IMR-90 (cell line): ENCODE data around the gene TANGO6. TPM values are rescaled to one million over a fixed set of nuclear protein-coding genes. Genes with fewer than 3 reads are reported as not detected.

Experiments used
- ATAC-seq: fragments of 200-7000 bp; cut with Tn5 transposase; 2 replicates; pipeline ENCODE4 v1.9.1; 2020; ENCODE audit warnings: low read depth, mild to moderate bottlenecking, moderate library complexity
- BruUV-seq: library from RNA; stranded (reverse); fragments of 400-500 nt; replicated peaks from 2 replicates; lab custom pipeline; 2021; lab: Mats Ljungman, UMichigan
- CTCF ChIA-PET: fragments of 300-600 bp; formaldehyde crosslinking; extraction: SDS; loops from one replicate; lab custom pipeline; 2021; ENCODE audit warnings: antibody characterized with exemption; lab: Yijun Ruan, JAX
- POLR2A ChIA-PET: fragments of 300-600 bp; sonication (Branson Sonifier 250); formaldehyde crosslinking; loops from one replicate; lab custom pipeline; 2022; ENCODE audit warnings: antibody characterized with exemption; ENCODE audit not compliant: unreplicated experiment; lab: Charles Lee
- DNase-seq: peaks from one replicate; pipeline ENCODE4 v3.0.0; 2013
- H2AFZ ChIP-seq: replicated peaks from 2 replicates; pipeline ENCODE3; 2013; ENCODE audit warnings: low read length, mild to moderate bottlenecking; ENCODE audit not compliant: poor library complexity
- H2AK5ac ChIP-seq: 2 replicates; pipeline ENCODE4 v1.6.1; 2013; ENCODE audit warnings: low read depth, low read length, inconsistent platforms
- H2AK9ac ChIP-seq: replicated peaks from 2 replicates; pipeline ENCODE3; 2013; ENCODE audit warnings: mild to moderate bottlenecking, low read depth, low read length, moderate library complexity; ENCODE audit not compliant: poor library complexity
- H2BK120ac ChIP-seq: 2 replicates; pipeline ENCODE4 v1.6.1; 2013; ENCODE audit warnings: low read depth, low read length, inconsistent platforms
- H2BK15ac ChIP-seq: 3 replicates; pipeline ENCODE4 v1.6.1; 2013; ENCODE audit warnings: low read depth, low read length, inconsistent platforms
- H2BK20ac ChIP-seq: 2 replicates; pipeline ENCODE4 v1.6.1; 2013; ENCODE audit warnings: low read depth, mild to moderate bottlenecking, inconsistent platforms, low read length, moderate library complexity
- H2BK5ac ChIP-seq: 2 replicates; pipeline ENCODE4 v1.6.1; 2013; ENCODE audit warnings: mild to moderate bottlenecking, low read depth, low read length, inconsistent platforms; ENCODE audit not compliant: poor library complexity, severe bottlenecking
- H3K14ac ChIP-seq: replicated peaks from 2 replicates; pipeline ENCODE4 v1.6.1; 2013; ENCODE audit warnings: low read depth, low read length, inconsistent platforms
- H3K18ac ChIP-seq: 2 replicates; pipeline ENCODE4 v1.6.1; 2013; ENCODE audit warnings: low read depth, low read length, control low read depth
- H3K23ac ChIP-seq: 2 replicates; pipeline ENCODE4 v1.6.1; 2013; ENCODE audit warnings: low read depth, low read length, inconsistent platforms
- H3K27ac ChIP-seq: 2 replicates; pipeline ENCODE4 v1.5.1; 2013; ENCODE audit warnings: mild to moderate bottlenecking, control low read depth, low read length; ENCODE audit not compliant: insufficient read depth
- H3K27me3 ChIP-seq: 2 replicates; pipeline ENCODE4 v1.6.1; 2013; ENCODE audit warnings: low read length; ENCODE audit not compliant: control insufficient read depth, insufficient read depth
- H3K36me3 ChIP-seq: 2 replicates; pipeline ENCODE4 v1.6.1; 2013; ENCODE audit warnings: low read length, mixed read lengths; ENCODE audit not compliant: control insufficient read depth, insufficient read depth
- H3K4ac ChIP-seq: 2 replicates; pipeline ENCODE4 v1.6.1; 2013; ENCODE audit warnings: low read depth, low read length, inconsistent platforms
- H3K4me1 ChIP-seq: 2 replicates; pipeline ENCODE4 v1.6.1; 2013; ENCODE audit warnings: low read length, mixed read lengths; ENCODE audit not compliant: control insufficient read depth, insufficient read depth
- H3K4me2 ChIP-seq: 2 replicates; pipeline ENCODE4 v1.6.1; 2013; ENCODE audit warnings: low read depth, mild to moderate bottlenecking, control low read depth, low read length, moderate library complexity
- H3K4me3 ChIP-seq: 2 replicates; pipeline ENCODE4 v1.5.1; 2013; ENCODE audit warnings: low read depth, mild to moderate bottlenecking, control low read depth, low read length, moderate library complexity; ENCODE audit not compliant: insufficient read depth
- H3K56ac ChIP-seq: 2 replicates; pipeline ENCODE4 v1.6.1; 2013; ENCODE audit warnings: low read length, inconsistent platforms; ENCODE audit not compliant: insufficient read depth; ENCODE audit errors: extremely low read depth
- H3K79me1 ChIP-seq, 2 experiments: 2 replicates each; pipeline ENCODE4 v1.6.1; 2013; ENCODE audit warnings: low read length in 2 of 2, inconsistent platforms in 1 of 2, low read depth in 1 of 2
- H3K9ac ChIP-seq: 2 replicates; pipeline ENCODE4 v1.6.1; 2013; ENCODE audit warnings: low read depth, low read length, control low read depth
- H3K9me1 ChIP-seq: 2 replicates; pipeline ENCODE4 v1.6.1; 2013; ENCODE audit warnings: low read length, inconsistent platforms; ENCODE audit not compliant: insufficient read depth
- H3K9me3 ChIP-seq: 2 replicates; pipeline ENCODE4 v1.6.1; 2013; ENCODE audit warnings: low read length; ENCODE audit not compliant: control insufficient read depth, insufficient read depth
- H4K20me1 ChIP-seq: 2 replicates; pipeline ENCODE4 v1.6.1; 2013; ENCODE audit warnings: low read length, inconsistent platforms; ENCODE audit not compliant: insufficient read depth
- H4K5ac ChIP-seq: 2 replicates; pipeline ENCODE4 v1.6.1; 2013; ENCODE audit warnings: mild to moderate bottlenecking, low read depth, low read length, control low read depth
- H4K8ac ChIP-seq, 2 experiments: 2 replicates each; pipeline ENCODE4 v1.6.1; 2013; ENCODE audit warnings: low read depth in 2 of 2, low read length in 2 of 2, control low read depth in 1 of 2, inconsistent platforms in 1 of 2
- H4K91ac ChIP-seq: 2 replicates; pipeline ENCODE4 v1.6.1; 2013; ENCODE audit warnings: low read depth, low read length, inconsistent platforms; ENCODE audit not compliant: insufficient read depth
- BHLHE40 ChIP-seq: fragments of 150-350 bp; IDR thresholded peaks from 2 replicates; pipeline ENCODE4 v1.6.1; 2016; ENCODE audit warnings: mild to moderate bottlenecking, low read depth, low read length
- FOS ChIP-seq: fragments of 150-350 bp; IDR thresholded peaks from 2 replicates; pipeline ENCODE4 v1.6.1; 2016; ENCODE audit warnings: low read depth, low read length
- MAFK ChIP-seq: IDR thresholded peaks from 2 replicates; pipeline ENCODE4 v1.6.1; 2012; ENCODE audit warnings: low read depth, low read length, improper control_type of control experiment
- MAZ ChIP-seq: IDR thresholded peaks from 2 replicates; pipeline ENCODE4 v1.6.1; 2012; ENCODE audit warnings: low read depth, mild to moderate bottlenecking, low read length, improper control_type of control experiment, moderate library complexity, borderline replicate concordance
- MXI1 ChIP-seq: IDR thresholded peaks from 2 replicates; pipeline ENCODE4 v1.6.1; 2012; ENCODE audit warnings: low read depth, mild to moderate bottlenecking, low read length, moderate library complexity, borderline replicate concordance
- RFX5 ChIP-seq: IDR thresholded peaks from 2 replicates; pipeline ENCODE4 v1.8.0; 2012; ENCODE audit warnings: low read depth, mild to moderate bottlenecking, low read length, moderate library complexity
- SMC3 ChIP-seq: fragments of 150-350 bp; IDR thresholded peaks from 2 replicates; pipeline ENCODE4 v1.6.1; 2016; ENCODE audit warnings: low read depth, mild to moderate bottlenecking, antibody characterized with exemption, low read length, moderate library complexity
- WGBS, 2 experiments: methylation state at CpG; one replicate each; pipeline versions ENCODE4 v1.1.5 to v1.1.7; 2013; ENCODE audit warnings: missing lambda C conversion rate in 2 of 2; ENCODE audit not compliant: insufficient read length in 1 of 2; ENCODE audit errors: extremely low coverage in 2 of 2; 5-methylcytosine and 5-hydroxymethylcytosine counted together
- dilution Hi-C: fragments of 300-500 bp; cut with HindIII; formaldehyde crosslinking; loops from one replicate; pipeline ENCODE4 v1.14.3; 2018; ENCODE audit warnings: low sequenced_read_pairs; ENCODE audit not compliant: unreplicated experiment
- in situ Hi-C: fragments of 300-500 bp; cut with MboI; formaldehyde crosslinking; loops from 3 replicates; pipeline ENCODE4 v1.14.3; 2019; ENCODE audit warnings: low sequenced_read_pairs, inconsistent platforms, mixed read lengths
- intact Hi-C: fragments of 100-400 bp; cut with micrococcal nuclease; formaldehyde crosslinking; loops from 2 replicates; pipeline ENCODE4 v1.10.0; 2022
- polyA plus RNA-seq, 3 experiments: library from polyadenylated mRNA; depleted of rRNA; stranded (reverse); fragments of >200 nt; gene quantifications; 2 replicates each; pipeline ENCODE4 v1.2.3, GENCODE V29; 2012; ENCODE audit warnings: low replicate concordance in 1 of 3
- total RNA-seq: library from RNA; depleted of rRNA; stranded (reverse); fragments of >200 nt; gene quantifications from 2 replicates; pipeline ENCODE4 v1.2.3, GENCODE V29; 2012
- TF ChIP-seq, protein P1 (sequence below): fragments of 150-350 bp; IDR thresholded peaks from 2 replicates; pipeline ENCODE4 v1.6.1; 2017; ENCODE audit warnings: mild to moderate bottlenecking, antibody characterized with exemption, low read length, low read depth
- TF ChIP-seq, protein P2 (sequence below): conservative IDR thresholded peaks from 2 replicates; pipeline ENCODE4 v1.5.1; 2012; ENCODE audit warnings: mild to moderate bottlenecking, low read depth, low read length, improper control_type of control experiment

Gene TANGO6
- total and polyA plus RNA-seq, 2 of the 4 experiments (the other 2 are of a cell fraction), result 6.7 to 22.4 TPM

DNA sequence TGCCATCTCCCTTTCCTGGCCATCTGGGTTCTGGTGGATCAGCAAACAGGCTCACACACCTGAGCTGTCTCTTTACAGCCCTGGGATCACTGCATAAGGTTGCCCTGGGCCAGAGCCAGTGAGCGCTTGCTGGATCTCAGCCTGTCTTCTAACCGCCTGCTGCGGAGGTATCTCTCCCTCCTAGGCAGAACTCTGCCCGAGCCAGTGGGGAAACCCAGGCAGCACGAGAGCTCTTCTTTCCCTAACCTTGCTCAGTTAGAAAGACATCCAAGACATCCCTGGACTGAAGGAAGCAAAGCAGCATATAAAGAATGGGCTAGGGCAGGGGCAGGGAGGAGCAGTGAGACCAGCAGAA, 268.5 kb downstream of the TANGO6 start:
- Histone ChIP-seq H3K4me2 (no peak overlapping the region), H2AFZ (no peak overlapping the region), H4K91ac (no peak overlapping the region), H3K27ac (no peak overlapping the region), H2AK9ac (no peak overlapping the region), H3K4me1 (no peaks in the 10 kb centered on the region), H4K5ac (no peak overlapping the region), H2BK20ac (no peak overlapping the region), H3K23ac (no peak overlapping the region), H3K79me1 (peaks cover 2 to 34% of the 10 kb centered on the region in 2 experiments), H4K8ac (no peak overlapping the region), H3K56ac (no peak overlapping the region), H3K9ac (no peak overlapping the region), H2BK5ac (no peak overlapping the region), H3K9me1 (peaks cover 7% of the 10 kb centered on the region; the same call in 1 of the 2 replicates), H4K20me1 (peaks cover 32% of the 10 kb centered on the region), H3K27me3 (no peaks in the 10 kb centered on the region), H2AK5ac (no peak overlapping the region), H3K36me3 (peaks cover 30% of the 10 kb centered on the region), H3K9me3 (no peaks in the 10 kb centered on the region), H3K14ac (no peak overlapping the region), H3K4ac (no peak overlapping the region), H2BK120ac (no peak overlapping the region), H2BK15ac (no peak overlapping the region), H3K18ac (no peak overlapping the region), H3K4me3 (no peak overlapping the region)
- ChIA-PET POLR2A (interaction anchor here (0.7 kb wide), 1 partner anchor 189 kb away, joined by 4 read pairs; no protein-coding TSS in a partner anchor), CTCF (no interaction called here)
- TF ChIP-seq, protein P1, sequence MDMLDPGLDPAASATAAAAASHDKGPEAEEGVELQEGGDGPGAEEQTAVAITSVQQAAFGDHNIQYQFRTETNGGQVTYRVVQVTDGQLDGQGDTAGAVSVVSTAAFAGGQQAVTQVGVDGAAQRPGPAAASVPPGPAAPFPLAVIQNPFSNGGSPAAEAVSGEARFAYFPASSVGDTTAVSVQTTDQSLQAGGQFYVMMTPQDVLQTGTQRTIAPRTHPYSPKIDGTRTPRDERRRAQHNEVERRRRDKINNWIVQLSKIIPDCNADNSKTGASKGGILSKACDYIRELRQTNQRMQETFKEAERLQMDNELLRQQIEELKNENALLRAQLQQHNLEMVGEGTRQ, result no peak
- TF ChIP-seq MAZ (no peak), MAFK (no peak), FOS (no peak), RFX5 (no peak), BHLHE40 (no peak), SMC3 (no peak), MXI1 (no peak)
- TF ChIP-seq, protein P2, sequence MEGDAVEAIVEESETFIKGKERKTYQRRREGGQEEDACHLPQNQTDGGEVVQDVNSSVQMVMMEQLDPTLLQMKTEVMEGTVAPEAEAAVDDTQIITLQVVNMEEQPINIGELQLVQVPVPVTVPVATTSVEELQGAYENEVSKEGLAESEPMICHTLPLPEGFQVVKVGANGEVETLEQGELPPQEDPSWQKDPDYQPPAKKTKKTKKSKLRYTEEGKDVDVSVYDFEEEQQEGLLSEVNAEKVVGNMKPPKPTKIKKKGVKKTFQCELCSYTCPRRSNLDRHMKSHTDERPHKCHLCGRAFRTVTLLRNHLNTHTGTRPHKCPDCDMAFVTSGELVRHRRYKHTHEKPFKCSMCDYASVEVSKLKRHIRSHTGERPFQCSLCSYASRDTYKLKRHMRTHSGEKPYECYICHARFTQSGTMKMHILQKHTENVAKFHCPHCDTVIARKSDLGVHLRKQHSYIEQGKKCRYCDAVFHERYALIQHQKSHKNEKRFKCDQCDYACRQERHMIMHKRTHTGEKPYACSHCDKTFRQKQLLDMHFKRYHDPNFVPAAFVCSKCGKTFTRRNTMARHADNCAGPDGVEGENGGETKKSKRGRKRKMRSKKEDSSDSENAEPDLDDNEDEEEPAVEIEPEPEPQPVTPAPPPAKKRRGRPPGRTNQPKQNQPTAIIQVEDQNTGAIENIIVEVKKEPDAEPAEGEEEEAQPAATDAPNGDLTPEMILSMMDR, result no peak
- DNase-seq (no peak), ATAC-seq (no peak)
- in situ Hi-C loops (loop anchor here (10.0 kb wide), 2 partner anchors 137 to 407 kb away; no protein-coding TSS in a partner anchor), dilution Hi-C loops (no loop called here), intact Hi-C loops (no loop called here)
- no CpG with 5 or more reads among the region's 5 CpGs for WGBS, 2 experiments
- no TSS peak for BruUV-seq
